CD14-positive monocyte (primary cell): ENCODE results near the gene CBLC. TPM values are rescaled to one million over a fixed set of nuclear protein-coding genes. Genes with fewer than 3 reads are reported as not detected.

ENCODE experiments used
- DNase-seq, 3 donors: peaks; one replicate each; pipeline ENCODE4 v3.0.0-alpha.2; 2011 to 2022
- H2AFZ ChIP-seq: 2 replicates; pipeline ENCODE4 v1.6.0; 2012; ENCODE audit warnings: mild to moderate bottlenecking, low read depth, low read length, inconsistent platforms; ENCODE audit not compliant: insufficient read depth, poor library complexity, severe bottlenecking
- H3K27ac ChIP-seq, 2 donors: 1 replicate in 1 of 2; 2 replicates in 1 of 2; pipeline ENCODE4 v1.5.1; 2012 to 2013; ENCODE audit warnings: low read length in 2 of 2, control low read depth in 1 of 2, inconsistent platforms in 1 of 2, low read depth in 1 of 2, mild to moderate bottlenecking in 1 of 2
- H3K27me3 ChIP-seq, 2 donors: one replicate each; pipeline versions ENCODE4 v1.6.0 to v1.6.1; 2011 to 2013; ENCODE audit warnings: low read length in 2 of 2; ENCODE audit not compliant: control insufficient read depth in 2 of 2, insufficient read depth in 2 of 2
- H3K36me3 ChIP-seq, 2 donors: replicated peaks in 1 of 2; 1 replicate in 1 of 2; 2 replicates in 1 of 2; pipeline versions ENCODE4 v1.5.1 to v1.6.1; 2012 to 2013; ENCODE audit warnings: low read length in 2 of 2, control low read depth in 1 of 2, inconsistent platforms in 1 of 2, mild to moderate bottlenecking in 1 of 2; ENCODE audit not compliant: insufficient read depth in 2 of 2, control insufficient read depth in 1 of 2
- H3K4me1 ChIP-seq, 2 donors: 1 replicate in 1 of 2; 2 replicates in 1 of 2; pipeline versions ENCODE4 v1.5.1 to v1.6.1; 2012 to 2013; ENCODE audit warnings: low read length in 2 of 2, control low read depth in 1 of 2, inconsistent platforms in 1 of 2, mild to moderate bottlenecking in 1 of 2, moderate library complexity in 1 of 2; ENCODE audit not compliant: insufficient read depth in 2 of 2, control insufficient read depth in 1 of 2
- H3K4me2 ChIP-seq: replicated peaks from 2 replicates; pipeline ENCODE3; 2012; ENCODE audit warnings: low read length, moderate library complexity, mild to moderate bottlenecking; ENCODE audit not compliant: poor library complexity, severe bottlenecking; ENCODE audit errors: extremely low read depth
- H3K4me3 ChIP-seq, 3 experiments: fragments of 200-600 bp in 1 of 3; sonication (generic) in 1 of 3; replicated peaks in 1 of 3; 1 replicate in 2 of 3; 2 replicates in 1 of 3; pipeline ENCODE4 v1.5.1; 2011 to 2013; ENCODE audit warnings: low read length in 3 of 3, mild to moderate bottlenecking in 3 of 3, control low read depth in 2 of 3, low read depth in 2 of 3, inconsistent platforms in 1 of 3, moderate library complexity in 1 of 3
- H3K79me2 ChIP-seq: 2 replicates; pipeline ENCODE4 v1.6.0; 2012; ENCODE audit warnings: mild to moderate bottlenecking, control low read depth, inconsistent platforms, low read length, moderate library complexity; ENCODE audit not compliant: insufficient read depth
- H3K9ac ChIP-seq: 2 replicates; pipeline ENCODE4 v1.6.0; 2017; ENCODE audit warnings: low read length, mild to moderate bottlenecking; ENCODE audit not compliant: insufficient read depth, poor library complexity, severe bottlenecking
- H3K9me3 ChIP-seq, 2 donors: replicated peaks in 1 of 2; 1 replicate in 1 of 2; 2 replicates in 1 of 2; pipeline versions ENCODE4 v1.5.1 to v1.6.1; 2012 to 2013; ENCODE audit warnings: low read length in 2 of 2, control low read depth in 1 of 2; ENCODE audit not compliant: control insufficient read depth in 1 of 2, insufficient read depth in 1 of 2
- H4K20me1 ChIP-seq: 2 replicates; pipeline ENCODE4 v1.6.0; 2012; ENCODE audit warnings: mild to moderate bottlenecking, low read length, control low read depth, moderate library complexity; ENCODE audit not compliant: insufficient read depth
- H3K27ac Mint-ChIP-seq, 7 donors: one replicate each; pipeline ENCODE4 v1.8.0; 2020; ENCODE audit warnings: mild to moderate bottlenecking in 7 of 7, mixed read lengths in 7 of 7, moderate library complexity in 6 of 7, inconsistent platforms in 2 of 7
- H3K27me3 Mint-ChIP-seq, 3 donors: one replicate each; pipeline ENCODE4 v1.8.0; 2021 to 2022; ENCODE audit warnings: low read depth in 3 of 3, mild to moderate bottlenecking in 3 of 3, mixed read lengths in 3 of 3, moderate library complexity in 3 of 3, inconsistent platforms in 1 of 3
- H3K36me3 Mint-ChIP-seq, 2 donors: one replicate each; pipeline ENCODE4 v1.8.0; 2020; ENCODE audit warnings: mixed read lengths in 2 of 2, inconsistent platforms in 1 of 2, mild to moderate bottlenecking in 1 of 2
- H3K4me1 Mint-ChIP-seq: one replicate; pipeline ENCODE4 v1.8.0; 2020; ENCODE audit warnings: mild to moderate bottlenecking, mixed read lengths
- H3K4me3 Mint-ChIP-seq, 2 donors: one replicate each; pipeline ENCODE4 v1.8.0; 2020; ENCODE audit warnings: mild to moderate bottlenecking in 2 of 2, mixed read lengths in 2 of 2, moderate library complexity in 1 of 2
- H3K9me3 Mint-ChIP-seq, 7 donors: one replicate each; pipeline ENCODE4 v1.8.0; 2020 to 2022; ENCODE audit warnings: mixed read lengths in 7 of 7, mild to moderate bottlenecking in 6 of 7, moderate library complexity in 6 of 7, inconsistent platforms in 2 of 7
- WGBS: methylation state at CpG from one replicate; pipeline ENCODE4 v1.1.5; 2013; ENCODE audit warnings: missing lambda C conversion rate; ENCODE audit not compliant: insufficient coverage; 5-methylcytosine and 5-hydroxymethylcytosine counted together
- intact Hi-C, 2 donors: fragments of 100-400 bp; cut with micrococcal nuclease; formaldehyde crosslinking; loops; one replicate each; pipeline versions ENCODE4 v1.15.0 to v1.15.1; 2023
- polyA plus RNA-seq, 3 donors: library from polyadenylated mRNA; depleted of rRNA in 1 of 3; unstranded in 2 of 3; stranded (reverse) in 1 of 3; fragments of 300-500 nt in 2 of 3; fragments of >200 nt in 1 of 3; fragmentation: Illumina TruSeq in 2 of 3; gene quantifications; 1 replicate in 2 of 3; 2 replicates in 1 of 3; pipeline ENCODE4 v1.2.3, GENCODE V29; 2012 to 2021
- TF ChIP-seq, protein P1 (sequence below): fragments of 200-600 bp; IDR thresholded peaks from one replicate; pipeline ENCODE4 v1.8.0; 2022; ENCODE audit warnings: antibody characterized with exemption, mild to moderate bottlenecking

Gene CBLC
- polyA plus RNA-seq, 3 donors, result not detected

DNA sequence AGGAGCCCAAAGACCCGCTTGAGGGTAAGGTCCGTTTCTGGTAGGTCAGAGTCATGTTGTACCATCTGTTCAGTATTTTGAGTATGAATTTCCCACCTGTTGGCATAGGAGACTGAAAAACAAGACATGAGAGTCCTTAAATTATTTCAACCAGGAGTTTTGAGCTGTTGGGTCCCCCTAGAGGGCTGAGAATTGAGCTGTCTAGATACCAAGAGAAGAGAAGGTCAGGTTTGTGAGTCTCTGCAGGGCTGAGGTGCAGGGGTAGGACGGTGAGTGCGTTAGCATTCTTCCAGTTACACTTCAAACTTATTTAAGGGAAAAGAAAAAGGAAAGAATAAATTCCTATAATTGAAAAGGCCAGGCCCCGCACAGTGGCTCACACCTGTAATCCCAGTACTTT, 5.0 kb downstream of the CBLC start:
- Histone ChIP-seq H3K9ac (no peak overlapping the region), H3K36me3 (no peaks in the 10 kb centered on the region), H3K9me3 (no peaks in the 10 kb centered on the region), H3K79me2 (no peaks in the 10 kb centered on the region), H3K4me1 (peaks cover 7 to 8% of the 10 kb centered on the region in 2 donors), H3K4me2 (no peak overlapping the region), H3K27ac (no peak overlapping the region), H3K4me3 (no peak overlapping the region), H3K27me3 (peaks cover 0 to 4% of the 10 kb centered on the region in 2 donors), H2AFZ (no peak overlapping the region), H4K20me1 (no peaks in the 10 kb centered on the region)
- TF ChIP-seq, protein P1, sequence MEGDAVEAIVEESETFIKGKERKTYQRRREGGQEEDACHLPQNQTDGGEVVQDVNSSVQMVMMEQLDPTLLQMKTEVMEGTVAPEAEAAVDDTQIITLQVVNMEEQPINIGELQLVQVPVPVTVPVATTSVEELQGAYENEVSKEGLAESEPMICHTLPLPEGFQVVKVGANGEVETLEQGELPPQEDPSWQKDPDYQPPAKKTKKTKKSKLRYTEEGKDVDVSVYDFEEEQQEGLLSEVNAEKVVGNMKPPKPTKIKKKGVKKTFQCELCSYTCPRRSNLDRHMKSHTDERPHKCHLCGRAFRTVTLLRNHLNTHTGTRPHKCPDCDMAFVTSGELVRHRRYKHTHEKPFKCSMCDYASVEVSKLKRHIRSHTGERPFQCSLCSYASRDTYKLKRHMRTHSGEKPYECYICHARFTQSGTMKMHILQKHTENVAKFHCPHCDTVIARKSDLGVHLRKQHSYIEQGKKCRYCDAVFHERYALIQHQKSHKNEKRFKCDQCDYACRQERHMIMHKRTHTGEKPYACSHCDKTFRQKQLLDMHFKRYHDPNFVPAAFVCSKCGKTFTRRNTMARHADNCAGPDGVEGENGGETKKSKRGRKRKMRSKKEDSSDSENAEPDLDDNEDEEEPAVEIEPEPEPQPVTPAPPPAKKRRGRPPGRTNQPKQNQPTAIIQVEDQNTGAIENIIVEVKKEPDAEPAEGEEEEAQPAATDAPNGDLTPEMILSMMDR, result no peak
- peaks cover 0 to 2% (median 0%) of the 10 kb centered on the region in 7 donors for H3K9me3 Mint-ChIP-seq
- WGBS, result no CpG with 5 or more reads among the region's 5 CpGs
- intact Hi-C loops, result loop anchor here in 1 of 2 donors (10.0 kb wide), 1 partner anchor 208 kb away; no protein-coding TSS in a partner anchor
- no peak overlapping the region for H3K4me3 Mint-ChIP-seq
- H3K4me1 Mint-ChIP-seq, result peaks cover 8% of the 10 kb centered on the region
- H3K36me3 Mint-ChIP-seq, result no peaks in the 10 kb centered on the region
- H3K27me3 Mint-ChIP-seq, result peaks cover 0 to 14% (median 12%) of the 10 kb centered on the region in 3 donors
- DNase-seq, result no peak
- no peak overlapping the region for H3K27ac Mint-ChIP-seq

DNA sequence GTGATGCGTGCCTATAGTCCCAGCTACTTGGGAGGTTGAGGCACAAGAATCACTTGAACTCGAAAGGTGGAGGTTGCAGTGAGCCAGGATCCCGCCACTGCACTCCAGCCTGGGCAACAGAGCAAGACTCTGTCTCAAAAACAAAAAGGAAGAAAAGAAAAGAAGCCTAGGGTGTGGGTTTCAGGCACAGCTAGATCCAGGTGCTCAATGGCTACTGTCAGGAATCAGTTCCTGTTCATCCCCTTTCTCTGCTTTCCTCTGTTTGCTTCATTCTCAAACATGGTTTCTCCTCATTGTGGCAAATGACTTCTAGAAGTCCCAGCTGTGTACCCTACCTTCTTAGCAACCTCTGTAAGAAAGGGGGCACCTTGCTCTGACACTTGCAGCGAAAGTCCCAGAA, 5.9 kb downstream of the CBLC start:
- H3K4me1 ChIP-seq, result peaks cover 7 to 8% of the 10 kb centered on the region in 2 donors
- H3K27ac Mint-ChIP-seq, result no peak overlapping the region
- no peaks in the 10 kb centered on the region for H3K27me3 ChIP-seq
- H3K36me3 ChIP-seq, result no peaks in the 10 kb centered on the region
- H3K4me3 Mint-ChIP-seq, result no peak overlapping the region
- WGBS, result 100% methylated on average over 2 of the region's 4 CpGs
- no peak overlapping the region for H3K9ac ChIP-seq
- H3K4me1 Mint-ChIP-seq, result peaks cover 8% of the 10 kb centered on the region
- TF ChIP-seq, protein P1, result no peak
- no peak overlapping the region for H3K4me3 ChIP-seq
- no peaks in the 10 kb centered on the region for H4K20me1 ChIP-seq
- intact Hi-C loops, result loop anchor here in 1 of 2 donors (10.0 kb wide), 1 partner anchor 209 kb away; no protein-coding TSS in a partner anchor
- no peak for DNase-seq
- H2AFZ ChIP-seq, result no peak overlapping the region
- no peak overlapping the region for H3K4me2 ChIP-seq
- H3K27ac ChIP-seq, result no peak overlapping the region
- H3K27me3 Mint-ChIP-seq, result peaks cover 0 to 12% (median 11%) of the 10 kb centered on the region in 3 donors
- H3K79me2 ChIP-seq, result no peaks in the 10 kb centered on the region
- peaks cover 0 to 2% (median 0%) of the 10 kb centered on the region in 7 donors for H3K9me3 Mint-ChIP-seq
- H3K36me3 Mint-ChIP-seq, result no peaks in the 10 kb centered on the region
- H3K9me3 ChIP-seq, result no peaks in the 10 kb centered on the region
